CD4-positive, alpha-beta T cell treated with Interleukin-6 for 4 hours (primary cell): ENCODE measurements around the gene CCDC82.
A peak's percentile ranks its signal among the peaks of the same experiment; 100 is the strongest.
"Not testable (repeated sequence)": the region's sequence is repeated elsewhere in the genome, so short reads cannot be mapped to it uniquely, and the experiment has no call there.

Experiments used
- DNase-seq: peaks from one replicate; pipeline ENCODE4 v3.0.0-alpha.2; 2020; ENCODE audit warnings: mixed read lengths

CCDC82 gene

GRCh38 chr11:96389720-96390487, at the start of gene CCDC82, which contains the start of gene JRKL:
CCDC82 (minus strand) TSS chr11:96389912; CDS start chr11:96384747, 5,165 bp downstream.
JRKL (plus strand) TSS chr11:96390013; CDS start chr11:96390650, 637 bp downstream.
- peak; percentile 99 for DNase-seq

- not testable (repeated sequence) for DNase-seq
Measured at GRCh38 chr11:96432654-96433053, 42.9 kb upstream of the CCDC82 start.

- no peak for DNase-seq
Measured at GRCh38 chr11:96430668-96431067, 41.0 kb upstream of the CCDC82 start.

GRCh38 chr11:96424693-96425092, 35.0 kb upstream of the CCDC82 start:
- no peak for DNase-seq

- no peak for DNase-seq
Measured at GRCh38 chr11:96413408-96413807, 23.7 kb upstream of the CCDC82 start.

GRCh38 chr11:96412761-96413381, 23.2 kb upstream of the CCDC82 start:
- no peak for DNase-seq

DNA sequence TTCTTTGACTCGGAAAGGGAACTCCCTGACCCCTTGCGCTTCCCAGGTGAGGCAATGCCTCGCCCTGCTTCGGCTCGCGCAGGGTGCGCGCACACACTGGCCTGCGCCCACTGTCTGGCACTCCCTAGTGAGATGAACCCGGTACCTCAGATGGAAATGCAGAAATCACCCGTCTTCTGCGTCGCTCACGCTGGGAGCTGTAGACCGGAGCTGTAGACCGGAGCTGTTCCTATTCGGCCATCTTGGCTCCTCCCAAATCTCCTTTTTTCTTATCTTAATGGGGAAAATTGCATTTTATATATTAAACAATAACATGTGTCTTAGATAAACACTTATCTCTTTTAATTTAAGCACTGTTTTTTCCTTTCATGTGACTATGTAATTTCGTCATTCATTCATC, 21.7 kb upstream of the CCDC82 start:
- not testable (repeated sequence) for DNase-seq

GRCh38 chr11:96400697-96401096, 11.0 kb upstream of the CCDC82 start:
- DNase-seq, result no peak

GRCh38 chr11:96397863-96398262, 8.2 kb upstream of the CCDC82 start:
- DNase-seq, result no peak

GRCh38 chr11:96396637-96397036, 6.9 kb upstream of the CCDC82 start:
- no peak for DNase-seq

DNA sequence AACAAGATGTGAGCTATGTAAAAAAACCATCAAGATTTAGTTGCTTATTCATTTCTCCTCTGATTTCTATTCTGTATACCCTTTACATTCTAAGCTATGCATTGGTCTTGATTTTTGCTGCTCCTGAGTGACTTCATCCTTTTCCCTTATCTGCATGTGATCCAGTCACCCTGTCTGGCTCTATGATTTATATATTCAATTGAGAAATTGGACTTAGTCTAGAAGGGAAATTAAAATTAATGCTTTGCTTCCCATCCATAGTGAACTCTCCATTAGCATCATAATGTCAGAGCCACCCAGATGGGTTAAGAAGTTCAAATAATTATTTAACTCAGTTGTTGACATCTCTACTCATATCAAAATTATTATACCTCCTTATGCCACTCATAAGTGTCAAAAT, 5.1 kb upstream of the CCDC82 start:
- no peak for DNase-seq

GRCh38 chr11:96393753-96394348, 4.1 kb upstream of the CCDC82 start:
- DNase-seq, result peak; percentile 10

- no peak for DNase-seq
Measured at GRCh38 chr11:96391698-96392307, 2.1 kb upstream of the CCDC82 start.

- DNase-seq, result no peak
Measured at GRCh38 chr11:96390488-96390792, 728 bp upstream of the CCDC82 start.

DNA sequence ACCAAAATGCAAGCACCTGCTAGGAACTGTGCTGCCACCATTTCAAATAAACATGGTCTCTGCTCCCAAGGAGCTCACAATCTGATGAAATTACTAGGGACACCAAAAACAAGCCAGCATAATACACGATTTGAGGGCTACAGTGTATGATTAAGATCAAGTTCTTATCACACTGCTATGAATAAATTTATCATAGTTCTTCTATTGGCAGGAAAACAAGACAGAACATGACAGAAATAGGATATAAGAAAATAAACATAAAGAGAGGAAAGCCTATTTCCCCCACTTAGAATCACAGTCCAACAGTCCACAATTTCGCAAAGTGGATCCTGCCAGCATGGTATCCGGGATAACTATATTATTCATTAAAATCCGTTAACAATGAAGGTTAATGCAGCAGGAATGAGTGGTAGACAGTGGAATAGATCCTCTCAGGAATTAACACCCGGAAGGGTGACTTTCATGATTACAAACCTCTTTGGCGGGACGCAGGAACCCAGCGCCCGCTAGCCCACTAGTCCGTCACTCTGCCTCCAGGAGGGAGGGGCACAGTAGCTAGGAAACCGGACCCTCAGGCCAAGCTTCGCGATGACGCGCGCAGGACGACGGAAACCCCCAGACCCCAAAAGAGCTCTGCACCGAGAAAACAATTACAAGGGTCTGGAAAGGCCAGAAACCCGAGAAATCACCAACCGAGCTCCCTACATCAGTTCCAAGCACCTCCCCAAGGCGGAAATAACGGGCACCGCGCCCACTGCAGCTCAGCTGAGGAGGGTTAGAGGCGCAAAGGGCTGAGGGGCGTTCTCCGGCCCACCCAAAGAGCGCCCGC, 607 bp downstream of the CCDC82 start:
- no peak for DNase-seq

DNA sequence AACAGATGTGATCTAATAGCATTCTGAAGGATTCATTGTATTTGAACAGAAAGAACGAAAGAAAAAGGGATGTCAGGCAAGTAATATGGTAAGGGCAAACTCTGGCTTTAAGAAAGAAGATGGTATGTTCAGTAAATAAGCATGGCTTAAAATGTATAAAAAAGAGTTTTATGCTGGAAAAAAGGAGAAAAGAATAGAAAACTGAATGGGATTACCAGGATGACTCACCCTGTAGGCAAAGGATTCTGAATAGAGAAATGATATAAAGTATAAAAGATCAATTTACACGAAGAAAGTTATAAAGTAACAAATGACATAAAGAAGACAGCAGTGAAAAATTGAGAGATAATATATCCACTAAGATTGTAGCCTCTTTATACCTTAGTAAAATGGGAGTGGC, 4.5 kb downstream of the CCDC82 start:
- DNase-seq, result no peak

DNA sequence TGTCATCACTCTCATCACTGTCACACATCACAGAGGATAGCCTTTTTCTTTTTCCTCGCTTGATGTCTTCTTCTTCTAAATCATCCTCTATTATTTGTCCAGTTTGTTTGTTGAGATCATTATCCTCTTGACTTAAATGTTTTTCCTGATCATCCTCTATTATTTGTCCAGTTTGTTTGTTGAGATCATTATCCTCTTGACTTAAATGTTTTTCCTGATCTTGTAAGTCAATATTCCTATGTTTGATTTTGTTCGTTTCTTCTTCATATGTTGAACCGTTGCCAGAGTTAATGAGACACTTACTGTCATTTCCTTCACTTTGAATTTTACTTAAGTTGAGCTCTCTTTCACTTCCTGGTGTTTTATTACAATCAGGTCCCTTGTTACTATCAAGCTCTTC, 5.6 kb downstream of the CCDC82 start:
- no peak for DNase-seq

- no peak for DNase-seq
Measured at GRCh38 chr11:96376796-96377195, 12.9 kb downstream of the CCDC82 start.

GRCh38 chr11:96373826-96374225, 15.9 kb downstream of the CCDC82 start:
- DNase-seq, result no peak

DNA sequence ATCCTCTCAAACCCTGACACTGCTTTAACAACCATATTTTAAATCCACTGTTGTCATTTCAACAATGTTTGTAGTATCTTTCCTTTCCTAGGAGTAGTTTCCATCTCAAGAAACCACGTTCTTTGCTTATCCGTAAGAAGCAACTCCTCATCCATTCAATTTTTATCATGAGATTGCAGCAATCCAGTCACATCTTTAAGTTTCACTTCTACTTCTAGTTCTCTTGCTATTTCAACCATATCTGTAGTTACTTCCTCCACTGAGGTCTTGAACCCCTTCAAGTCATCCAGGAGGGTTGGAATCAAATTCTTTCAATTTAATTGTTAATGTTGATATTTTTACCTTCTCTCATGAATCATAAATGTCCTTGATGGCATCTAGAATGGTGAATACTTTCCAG, 22.4 kb downstream of the CCDC82 start:
- DNase-seq, result no peak

DNA sequence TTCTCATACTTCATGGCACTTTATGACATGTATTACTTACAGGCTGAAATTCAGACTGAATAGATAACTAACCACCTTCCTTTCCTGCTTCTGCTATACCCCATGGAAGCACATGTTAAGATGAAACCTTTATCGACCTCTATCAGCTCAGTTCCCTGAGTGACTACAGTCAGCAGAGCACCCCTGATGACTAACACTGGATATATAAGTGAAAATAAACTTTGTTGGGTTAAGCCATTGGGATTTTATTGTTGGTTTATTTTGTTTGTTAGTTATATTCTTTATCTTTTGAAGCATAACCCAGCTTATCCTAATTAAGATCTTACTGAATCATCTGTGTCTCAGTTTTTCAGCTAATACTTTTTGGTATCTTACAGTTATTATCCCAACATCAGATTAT, 23.7 kb downstream of the CCDC82 start:
- no peak for DNase-seq

DNA sequence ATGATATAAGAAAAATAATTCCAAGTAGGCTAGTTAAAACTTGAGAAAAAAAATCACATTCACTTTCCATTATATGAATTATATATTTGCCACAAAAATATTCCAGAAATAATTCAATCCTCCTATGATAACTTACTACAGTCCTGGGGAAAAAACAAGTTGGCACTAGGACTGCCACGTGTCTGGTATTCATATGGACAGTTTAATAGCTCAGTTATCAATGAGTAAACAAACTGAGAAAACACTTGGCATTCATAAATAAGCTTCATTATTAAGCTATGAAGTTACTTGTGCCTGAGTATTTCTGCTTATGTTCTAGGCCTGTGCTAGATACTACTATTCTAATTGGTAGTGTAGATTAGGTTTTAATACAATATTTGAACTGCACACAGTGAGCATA, 24.2 kb downstream of the CCDC82 start:
- no peak for DNase-seq

DNA sequence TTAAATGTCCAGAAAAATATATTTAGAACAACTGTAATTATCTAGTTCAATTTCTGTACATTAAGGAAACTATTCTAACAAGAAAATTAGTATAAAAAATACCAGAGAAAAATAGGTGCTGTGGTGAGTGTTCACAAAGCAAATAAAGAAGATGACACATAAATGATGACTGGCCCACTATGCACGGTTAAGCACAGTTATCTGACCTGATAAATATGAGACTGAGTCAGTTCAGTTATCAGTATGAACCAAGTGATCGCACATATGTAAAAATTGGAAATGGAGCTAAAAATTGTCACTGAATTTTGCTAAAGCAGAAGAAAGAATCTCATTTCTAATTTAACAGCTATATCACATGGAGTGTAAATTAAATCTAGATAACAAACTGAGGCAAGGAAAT, 27.9 kb downstream of the CCDC82 start:
- DNase-seq, result no peak
